ENCODE data around the gene STC2. TPM values are rescaled to one million over a fixed set of nuclear protein-coding genes. Genes with fewer than 3 reads are reported as not detected.

The STC2 gene
- total RNA-seq, 1 donor from 2014 or later: 6.0 TPM

- intact Hi-C loops (cut with DNase I): no loop called here
- DNase-seq (ENCODE audit: low spot score): no peak
Observed at GRCh38 chr5:173330338-173331206, 2.4 kb upstream of the STC2 start.

GRCh38 chr5:173329491-173330337, 1.5 kb upstream of the STC2 start:
- intact Hi-C loops (cut with DNase I): loop anchor here (10.0 kb wide), 1 partner anchor 125 kb away; no protein-coding TSS in a partner anchor
- no peak for DNase-seq (ENCODE audit: low spot score)

- intact Hi-C loops (cut with DNase I): loop anchor here (10.0 kb wide), 1 partner anchor 126 kb away; no protein-coding TSS in a partner anchor
- DNase-seq (ENCODE audit: low spot score): no peak
Observed at GRCh38 chr5:173328844-173329490, 753 bp upstream of the STC2 start.

GRCh38 chr5:173327084-173327947, 898 bp downstream of the STC2 start:
- no peak for DNase-seq (ENCODE audit: low spot score)
- intact Hi-C loops (cut with DNase I): loop anchor here (10.0 kb wide), 1 partner anchor 127 kb away; no protein-coding TSS in a partner anchor

- intact Hi-C loops (cut with DNase I): loop anchor here (10.0 kb wide), 1 partner anchor 128 kb away; no protein-coding TSS in a partner anchor
- no peak for DNase-seq (ENCODE audit: low spot score)
Observed at GRCh38 chr5:173326501-173326960, 1.7 kb downstream of the STC2 start.

GRCh38 chr5:173325091-173325698, 3.0 kb downstream of the STC2 start:
- intact Hi-C loops (cut with DNase I): loop anchor here (10.0 kb wide), 1 partner anchor 130 kb away; no protein-coding TSS in a partner anchor
- DNase-seq (ENCODE audit: low spot score): no peak

GRCh38 chr5:173324115-173325001, 3.9 kb downstream of the STC2 start:
- intact Hi-C loops (cut with DNase I): loop anchor here (5.0 to 10.0 kb wide), 2 partner anchors 130 to 173 kb away; no protein-coding TSS in a partner anchor
- peak; percentile 81 for DNase-seq (ENCODE audit: low spot score)

- intact Hi-C loops (cut with DNase I): loop anchor here (5.0 to 10.0 kb wide), 2 partner anchors 131 to 174 kb away; no protein-coding TSS in a partner anchor
- DNase-seq (ENCODE audit: low spot score): no peak
Observed at GRCh38 chr5:173323799-173324114, 4.5 kb downstream of the STC2 start.

- no peak for DNase-seq (ENCODE audit: low spot score)
- intact Hi-C loops (cut with DNase I): loop anchor here (5.0 to 10.0 kb wide), 2 partner anchors 132 to 174 kb away; no protein-coding TSS in a partner anchor
Observed at GRCh38 chr5:173323106-173323798, 5.0 kb downstream of the STC2 start.

- intact Hi-C loops (cut with DNase I): loop anchor here (5.0 to 10.0 kb wide), 2 partner anchors 133 to 175 kb away; no protein-coding TSS in a partner anchor
- DNase-seq (ENCODE audit: low spot score): no peak
Observed at GRCh38 chr5:173321886-173322285, 6.3 kb downstream of the STC2 start.

GRCh38 chr5:173320259-173320658, 8.0 kb downstream of the STC2 start:
- intact Hi-C loops (cut with DNase I): loop anchor here (5.0 to 10.0 kb wide), 2 partner anchors 135 to 177 kb away; no protein-coding TSS in a partner anchor
- DNase-seq (ENCODE audit: low spot score): no peak

GRCh38 chr5:173319646-173320045, 8.6 kb downstream of the STC2 start:
- DNase-seq (ENCODE audit: low spot score): no peak
- intact Hi-C loops (cut with DNase I): loop anchor here (5.0 to 10.0 kb wide), 2 partner anchors 135 to 178 kb away; no protein-coding TSS in a partner anchor

- no peak for DNase-seq (ENCODE audit: low spot score)
- intact Hi-C loops (cut with DNase I): no loop called here
Observed at GRCh38 chr5:173318881-173319620, 9.2 kb downstream of the STC2 start.

- intact Hi-C loops (cut with DNase I): no loop called here
- no peak for DNase-seq (ENCODE audit: low spot score)
Observed at GRCh38 chr5:173318330-173318729, 9.9 kb downstream of the STC2 start.

- no peak for DNase-seq (ENCODE audit: low spot score)
- intact Hi-C loops (cut with DNase I): no loop called here
Observed at GRCh38 chr5:173317852-173318251, 10.4 kb downstream of the STC2 start.
